Caco-2 (cell line): ENCODE results near the gene HOXC9. TPM values are rescaled to one million over a fixed set of nuclear protein-coding genes. Genes with fewer than 3 reads are reported as not detected.
"Not testable (repeated sequence)": the region's sequence is repeated elsewhere in the genome, so short reads cannot be mapped to it uniquely, and the experiment has no call there.

ENCODE experiments used
- BruUV-seq: library from RNA; stranded (reverse); fragments of 400-500 nt; replicated peaks from 2 replicates; lab custom pipeline; 2021; lab: Mats Ljungman, UMichigan
- CTCF ChIA-PET: fragments of 300-600 bp; sonication (Branson Sonifier 250); formaldehyde crosslinking; loops from one replicate; lab custom pipeline; 2022; ENCODE audit warnings: antibody characterized with exemption; lab: Charles Lee
- POLR2A ChIA-PET: fragments of 300-600 bp; sonication (Branson Sonifier 250); formaldehyde crosslinking; loops from one replicate; lab custom pipeline; 2022; ENCODE audit warnings: antibody characterized with exemption; lab: Charles Lee
- DNase-seq, 2 experiments: peaks; one replicate each; pipeline versions ENCODE4 v3.0.0 to v3.0.0-alpha.2; 2020 to 2022
- H3K27me3 ChIP-seq: replicated peaks from 2 replicates; pipeline ENCODE4 v1.6.0; 2011; ENCODE audit warnings: low read length; ENCODE audit not compliant: control insufficient read depth, insufficient read depth
- H3K36me3 ChIP-seq: 2 replicates; pipeline ENCODE4 v1.5.1; 2011; ENCODE audit warnings: low read length; ENCODE audit not compliant: control insufficient read depth, insufficient read depth
- H3K4me1 ChIP-seq: fragments of 250-450 bp; sonication (Bioruptor Pico); 2 replicates; pipeline ENCODE4 v1.5.1; 2020; ENCODE audit warnings: mild to moderate bottlenecking
- H3K4me3 ChIP-seq: 2 replicates; pipeline ENCODE4 v1.5.1; 2011; ENCODE audit warnings: low read depth, mild to moderate bottlenecking, control low read depth, low read length
- H3K9me3 ChIP-seq: fragments of 250-450 bp; sonication (Bioruptor Pico); 2 replicates; pipeline ENCODE4 v1.5.1; 2020; ENCODE audit warnings: mild to moderate bottlenecking, moderate library complexity
- H3K27ac Mint-ChIP-seq: one replicate; pipeline ENCODE4 v1.8.0; 2022; ENCODE audit warnings: mixed read lengths; ENCODE audit not compliant: unreplicated experiment
- H3K27me3 Mint-ChIP-seq: one replicate; pipeline ENCODE4 v1.8.0; 2022; ENCODE audit warnings: mixed read lengths; ENCODE audit not compliant: insufficient read depth, unreplicated experiment
- H3K36me3 Mint-ChIP-seq: one replicate; pipeline ENCODE4 v1.8.0; 2022; ENCODE audit warnings: mild to moderate bottlenecking, mixed read lengths; ENCODE audit not compliant: insufficient read depth, unreplicated experiment
- H3K4me1 Mint-ChIP-seq: one replicate; pipeline ENCODE4 v1.8.0; 2022; ENCODE audit warnings: low read depth, mixed read lengths; ENCODE audit not compliant: unreplicated experiment
- H3K4me3 Mint-ChIP-seq: one replicate; pipeline ENCODE4 v1.8.0; 2022; ENCODE audit warnings: mild to moderate bottlenecking, moderate library complexity, mixed read lengths; ENCODE audit not compliant: unreplicated experiment
- H3K9me3 Mint-ChIP-seq: one replicate; pipeline ENCODE4 v1.8.0; 2022; ENCODE audit warnings: mixed read lengths; ENCODE audit not compliant: unreplicated experiment
- CTCF ChIP-seq, 2 experiments: fragments of 200-600 bp in 1 of 2; IDR thresholded peaks; 1 replicate in 1 of 2; 2 replicates in 1 of 2; pipeline versions ENCODE4 v1.5.1 to v1.8.0; 2011 to 2022; ENCODE audit warnings: antibody characterized with exemption in 1 of 2, control low read depth in 1 of 2, inconsistent platforms in 1 of 2, low read depth in 1 of 2, low read length in 1 of 2, mild to moderate bottlenecking in 1 of 2, moderate library complexity in 1 of 2; ENCODE audit not compliant: insufficient read depth in 1 of 2, severe bottlenecking in 1 of 2, unreplicated experiment in 1 of 2
- intact Hi-C: fragments of 100-400 bp; cut with micrococcal nuclease; formaldehyde crosslinking; loops from one replicate; pipeline ENCODE4 v1.10.0; 2022; ENCODE audit not compliant: unreplicated experiment
- total RNA-seq: library from RNA; stranded (reverse); gene quantifications from 2 replicates; pipeline ENCODE4 v1.2.3, GENCODE V29; 2022

Gene HOXC9
- total RNA-seq, 1 experiment from 2014 or later = 2.9 TPM

DNA sequence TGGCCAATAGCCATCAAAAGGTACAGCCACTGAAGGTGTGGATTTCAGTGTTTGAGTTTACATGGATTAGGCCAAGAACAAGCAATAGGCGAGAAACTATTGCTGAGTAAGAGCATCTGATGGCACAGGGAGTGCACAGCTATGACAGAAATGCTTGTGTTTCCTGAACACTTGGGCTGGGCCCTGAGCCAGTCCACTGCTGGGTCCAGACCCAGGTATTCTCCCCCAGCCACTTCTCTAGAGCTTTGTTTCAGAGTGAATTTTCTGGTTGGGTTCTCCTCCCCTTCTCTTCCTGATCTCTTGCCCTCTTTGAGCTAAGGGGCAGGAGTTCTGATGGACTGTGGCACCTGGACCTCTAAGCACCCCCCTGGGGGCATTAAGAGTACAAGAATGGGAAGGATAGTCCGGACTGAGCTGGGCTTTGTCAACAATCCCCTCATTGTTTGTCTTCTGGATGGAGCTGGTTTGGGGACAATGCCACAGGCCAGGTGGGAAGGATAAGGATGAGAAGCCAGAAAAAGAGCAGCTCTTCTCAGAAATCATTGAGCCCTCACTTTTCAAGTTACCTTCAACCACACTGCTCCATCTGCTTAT lies 41.2 kb downstream of the HOXC9 start:
- no peaks in the 10 kb centered on the region for H3K36me3 Mint-ChIP-seq
- H3K4me1 ChIP-seq = peaks cover 20% of the 10 kb centered on the region
- CTCF ChIA-PET = interaction anchor here (0.6 to 3.3 kb wide), 4 partner anchors 93 to 160 kb away, joined by 3 to 13 read pairs (median 4); no protein-coding TSS in a partner anchor

DNA sequence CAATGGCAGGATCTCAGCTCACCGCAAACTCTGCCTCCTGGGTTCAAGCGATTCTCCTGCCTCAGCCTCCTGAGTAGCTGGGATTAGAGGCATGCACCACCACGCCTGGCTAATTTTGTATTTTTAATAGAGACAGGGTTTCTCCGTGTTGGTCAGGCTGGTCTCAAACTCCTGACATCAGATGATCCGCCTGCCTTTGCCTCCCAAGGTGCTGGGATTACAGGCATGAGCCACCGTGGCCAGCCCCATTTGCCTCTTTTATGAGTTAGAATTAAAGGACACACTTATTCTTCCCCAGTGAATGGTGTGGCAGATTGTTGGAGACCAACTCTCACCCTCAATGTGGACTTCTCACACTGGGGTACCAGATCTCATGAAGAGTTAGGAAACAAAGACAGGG lies 42.1 kb downstream of the HOXC9 start:
- H3K4me3 ChIP-seq, H3K27me3 ChIP-seq, H3K27me3 Mint-ChIP-seq, H3K36me3 Mint-ChIP-seq, intact Hi-C loops, H3K9me3 Mint-ChIP-seq, POLR2A ChIA-PET, H3K4me3 Mint-ChIP-seq, DNase-seq, H3K27ac Mint-ChIP-seq, H3K36me3 ChIP-seq, CTCF ChIA-PET, BruUV-seq, H3K9me3 ChIP-seq: not testable (repeated sequence)
- peaks cover 20% of the 10 kb centered on the region for H3K4me1 ChIP-seq
- peaks cover 25% of the 10 kb centered on the region for H3K4me1 Mint-ChIP-seq

More for the DNA sequence above, 41.2 kb downstream of the HOXC9 start:
- no peak for DNase-seq
- Mint-ChIP-seq H3K4me1 (peaks cover 25% of the 10 kb centered on the region), H3K4me3 (no peak overlapping the region), H3K27me3 (no peaks in the 10 kb centered on the region), H3K9me3 (no peaks in the 10 kb centered on the region), H3K27ac (no peak overlapping the region)
- Histone ChIP-seq H3K4me3 (no peak overlapping the region), H3K36me3 (no peaks in the 10 kb centered on the region), H3K27me3 (no peaks in the 10 kb centered on the region), H3K9me3 (no peaks in the 10 kb centered on the region)
- no peak for TF ChIP-seq CTCF (IDR thresholded peaks at IDR 0.05; ENCODE audit: insufficient read depth in 1 of 2, low read depth in 1 of 2, low read length in 1 of 2, severe bottlenecking in 1 of 2, unreplicated experiment in 1 of 2)
- BruUV-seq = no TSS peak
- POLR2A ChIA-PET = interaction anchor here (0.5 kb wide), 1 partner anchor 32 kb away, joined by 5 read pairs; the partner anchor contains the start of gene HOXC8
- intact Hi-C loops = no loop called here

GRCh38 chr12:54042970-54043853 lies 43.3 kb downstream of the HOXC9 start:
- BruUV-seq = no TSS peak
- Histone ChIP-seq H3K4me3 (no peak overlapping the region), H3K9me3 (no peaks in the 10 kb centered on the region), H3K4me1 (peaks cover 20% of the 10 kb centered on the region), H3K36me3 (no peaks in the 10 kb centered on the region), H3K27me3 (no peaks in the 10 kb centered on the region)
- Mint-ChIP-seq H3K9me3 (no peaks in the 10 kb centered on the region), H3K36me3 (no peaks in the 10 kb centered on the region), H3K4me1 (peaks cover 25% of the 10 kb centered on the region), H3K27me3 (no peaks in the 10 kb centered on the region), H3K4me3 (no peak overlapping the region), H3K27ac (no peak overlapping the region)
- DNase-seq = no peak
- ChIA-PET POLR2A (interaction anchor here (0.7 kb wide), 1 partner anchor 26 kb away, joined by 3 read pairs; no protein-coding TSS in a partner anchor), CTCF (interaction anchor here (0.6 to 1.2 kb wide), 2 partner anchors 121 to 158 kb away, joined by 3 to 4 read pairs; no protein-coding TSS in a partner anchor)
- intact Hi-C loops = no loop called here
- no peak for TF ChIP-seq CTCF (IDR thresholded peaks at IDR 0.05; ENCODE audit: insufficient read depth in 1 of 2, low read depth in 1 of 2, low read length in 1 of 2, severe bottlenecking in 1 of 2, unreplicated experiment in 1 of 2)
